ENCODE results near the gene PAEP.

PAEP gene

GRCh38 chr9:135520916-135521607, 40.5 kb upstream of the PAEP start, which contains the start of gene LCN1:
Gene LCN1 (plus strand): TSS chr9:135521440. CDS start chr9:135521498, 58 bp downstream.
- Histone ChIP-seq H3K4me1 (ENCODE audit: insufficient read depth, low read length) (no peaks in the 10 kb centered on the region), H3K27me3 (ENCODE audit: control insufficient read depth in 1 of 2, insufficient read depth in 2 of 2, low read length in 2 of 2) (peaks cover 0 to 25% of the 10 kb centered on the region in 2 donors), H3K9me3 (ENCODE audit: low read length) (no peaks in the 10 kb centered on the region), H3K36me3 (ENCODE audit: insufficient read depth, low read length) (no peaks in the 10 kb centered on the region), H3K4me3 (ENCODE audit: low read depth in 1 of 2, low read length in 2 of 2) (no peak within 1 kb of the TSS), H3K9ac (ENCODE audit: low read length) (no peak within 1 kb of the TSS), H3K27ac (ENCODE audit: low read depth, low read length) (no peak within 1 kb of the TSS)

GRCh38 chr9:135521608-135522095, 39.9 kb upstream of the PAEP start:
- Histone ChIP-seq H3K36me3 (ENCODE audit: insufficient read depth, low read length) (no peaks in the 10 kb centered on the region), H3K9me3 (ENCODE audit: low read length) (no peaks in the 10 kb centered on the region), H3K9ac (ENCODE audit: low read length) (no peak overlapping the region), H3K4me3 (ENCODE audit: low read depth in 1 of 2, low read length in 2 of 2) (no peak overlapping the region), H3K27me3 (ENCODE audit: control insufficient read depth in 1 of 2, insufficient read depth in 2 of 2, low read length in 2 of 2) (peaks cover 0 to 25% of the 10 kb centered on the region in 2 donors), H3K4me1 (ENCODE audit: insufficient read depth, low read length) (no peaks in the 10 kb centered on the region), H3K27ac (ENCODE audit: low read depth, low read length) (no peak overlapping the region)

- Histone ChIP-seq H3K27me3 (ENCODE audit: control insufficient read depth in 1 of 2, insufficient read depth in 2 of 2, low read length in 2 of 2) (peaks cover 0 to 25% of the 10 kb centered on the region in 2 donors), H3K27ac (ENCODE audit: low read depth, low read length) (no peak overlapping the region), H3K36me3 (ENCODE audit: insufficient read depth, low read length) (no peaks in the 10 kb centered on the region), H3K4me1 (ENCODE audit: insufficient read depth, low read length) (no peaks in the 10 kb centered on the region), H3K4me3 (ENCODE audit: low read depth in 1 of 2, low read length in 2 of 2) (no peak overlapping the region), H3K9me3 (ENCODE audit: low read length) (no peaks in the 10 kb centered on the region), H3K9ac (ENCODE audit: low read length) (no peak overlapping the region)
Observed at GRCh38 chr9:135522137-135522877, 39.2 kb upstream of the PAEP start.

GRCh38 chr9:135522931-135523330, 38.6 kb upstream of the PAEP start:
- Histone ChIP-seq H3K27ac (ENCODE audit: low read depth, low read length) (no peak overlapping the region), H3K4me3 (ENCODE audit: low read depth in 1 of 2, low read length in 2 of 2) (no peak overlapping the region), H3K4me1 (ENCODE audit: insufficient read depth, low read length) (no peaks in the 10 kb centered on the region), H3K36me3 (ENCODE audit: insufficient read depth, low read length) (no peaks in the 10 kb centered on the region), H3K9ac (ENCODE audit: low read length) (no peak overlapping the region), H3K27me3 (ENCODE audit: control insufficient read depth in 1 of 2, insufficient read depth in 2 of 2, low read length in 2 of 2) (peaks cover 0 to 25% of the 10 kb centered on the region in 2 donors), H3K9me3 (ENCODE audit: low read length) (no peaks in the 10 kb centered on the region)

- H3K27me3 ChIP-seq (ENCODE audit: control insufficient read depth in 1 of 2, insufficient read depth in 2 of 2, low read length in 2 of 2), result peaks cover 0 to 25% of the 10 kb centered on the region in 2 donors
- H3K9ac ChIP-seq (ENCODE audit: low read length), result no peak overlapping the region
- no peak overlapping the region for H3K27ac ChIP-seq (ENCODE audit: low read depth, low read length)
Observed at GRCh38 chr9:135523521-135524129, 37.9 kb upstream of the PAEP start.

GRCh38 chr9:135524130-135524861, 37.3 kb upstream of the PAEP start:
- Histone ChIP-seq H3K4me3 (ENCODE audit: low read depth in 1 of 2, low read length in 2 of 2) (no peak overlapping the region), H3K9me3 (ENCODE audit: low read length) (no peaks in the 10 kb centered on the region), H3K36me3 (ENCODE audit: insufficient read depth, low read length) (no peaks in the 10 kb centered on the region), H3K27ac (ENCODE audit: low read depth, low read length) (no peak overlapping the region), H3K9ac (ENCODE audit: low read length) (no peak overlapping the region), H3K27me3 (ENCODE audit: control insufficient read depth in 1 of 2, insufficient read depth in 2 of 2, low read length in 2 of 2) (peaks cover 0 to 25% of the 10 kb centered on the region in 2 donors), H3K4me1 (ENCODE audit: insufficient read depth, low read length) (no peaks in the 10 kb centered on the region)

More at GRCh38 chr9:135523521-135524129, 37.9 kb upstream of the PAEP start:
- no peaks in the 10 kb centered on the region for H3K4me1 ChIP-seq (ENCODE audit: insufficient read depth, low read length)
- no peaks in the 10 kb centered on the region for H3K9me3 ChIP-seq (ENCODE audit: low read length)
- H3K36me3 ChIP-seq (ENCODE audit: insufficient read depth, low read length), result no peaks in the 10 kb centered on the region
- no peak overlapping the region for H3K4me3 ChIP-seq (ENCODE audit: low read depth in 1 of 2, low read length in 2 of 2)

GRCh38 chr9:135525241-135526088, 36.1 kb upstream of the PAEP start:
- Histone ChIP-seq H3K9me3 (ENCODE audit: low read length) (no peaks in the 10 kb centered on the region), H3K4me3 (ENCODE audit: low read depth in 1 of 2, low read length in 2 of 2) (no peak overlapping the region), H3K27me3 (ENCODE audit: control insufficient read depth in 1 of 2, insufficient read depth in 2 of 2, low read length in 2 of 2) (peaks cover 0 to 25% of the 10 kb centered on the region in 2 donors), H3K36me3 (ENCODE audit: insufficient read depth, low read length) (no peaks in the 10 kb centered on the region), H3K4me1 (ENCODE audit: insufficient read depth, low read length) (no peaks in the 10 kb centered on the region), H3K9ac (ENCODE audit: low read length) (no peak overlapping the region), H3K27ac (ENCODE audit: low read depth, low read length) (no peak overlapping the region)

GRCh38 chr9:135526089-135526729, 35.3 kb upstream of the PAEP start:
- no peaks in the 10 kb centered on the region for H3K36me3 ChIP-seq (ENCODE audit: insufficient read depth, low read length)
- H3K27me3 ChIP-seq (ENCODE audit: control insufficient read depth in 1 of 2, insufficient read depth in 2 of 2, low read length in 2 of 2), result peaks cover 0 to 22% of the 10 kb centered on the region in 2 donors
- no peak overlapping the region for H3K4me3 ChIP-seq (ENCODE audit: low read depth in 1 of 2, low read length in 2 of 2)
- no peaks in the 10 kb centered on the region for H3K9me3 ChIP-seq (ENCODE audit: low read length)
- H3K9ac ChIP-seq (ENCODE audit: low read length), result no peak overlapping the region
- H3K4me1 ChIP-seq (ENCODE audit: insufficient read depth, low read length), result no peaks in the 10 kb centered on the region
- no peak overlapping the region for H3K27ac ChIP-seq (ENCODE audit: low read depth, low read length)

- no peak overlapping the region for H3K4me3 ChIP-seq (ENCODE audit: low read depth in 1 of 2, low read length in 2 of 2)
- H3K9me3 ChIP-seq (ENCODE audit: low read length), result no peaks in the 10 kb centered on the region
- H3K9ac ChIP-seq (ENCODE audit: low read length), result no peak overlapping the region
- H3K4me1 ChIP-seq (ENCODE audit: insufficient read depth, low read length), result no peaks in the 10 kb centered on the region
- H3K36me3 ChIP-seq (ENCODE audit: insufficient read depth, low read length), result no peaks in the 10 kb centered on the region
- H3K27ac ChIP-seq (ENCODE audit: low read depth, low read length), result no peak overlapping the region
- H3K27me3 ChIP-seq (ENCODE audit: control insufficient read depth in 1 of 2, insufficient read depth in 2 of 2, low read length in 2 of 2), result peaks cover 0 to 20% of the 10 kb centered on the region in 2 donors
Observed at GRCh38 chr9:135526730-135527571, 34.6 kb upstream of the PAEP start.
